GM13976 (cell line): ENCODE measurements around the gene ITIH4.

ENCODE experiments used
- DNase-seq: peaks from one replicate; pipeline ENCODE4 v3.0.0; 2012; ENCODE audit warnings: low spot score
- in situ Hi-C: fragments of 300-500 bp; cut with MboI; formaldehyde crosslinking; loops from one replicate; pipeline ENCODE4 v1.12.0; 2022; ENCODE audit warnings: low sequenced_read_pairs, mixed read lengths, inconsistent platforms; ENCODE audit not compliant: unreplicated experiment
- TF ChIP-seq, protein P1 (sequence below): IDR thresholded peaks from 2 replicates; pipeline ENCODE4 v1.5.1; 2012; ENCODE audit warnings: borderline replicate concordance, mild to moderate bottlenecking; ENCODE audit not compliant: insufficient read depth; ENCODE audit errors: extremely low read depth, missing control alignments, control extremely low read depth

ITIH4 gene

DNA sequence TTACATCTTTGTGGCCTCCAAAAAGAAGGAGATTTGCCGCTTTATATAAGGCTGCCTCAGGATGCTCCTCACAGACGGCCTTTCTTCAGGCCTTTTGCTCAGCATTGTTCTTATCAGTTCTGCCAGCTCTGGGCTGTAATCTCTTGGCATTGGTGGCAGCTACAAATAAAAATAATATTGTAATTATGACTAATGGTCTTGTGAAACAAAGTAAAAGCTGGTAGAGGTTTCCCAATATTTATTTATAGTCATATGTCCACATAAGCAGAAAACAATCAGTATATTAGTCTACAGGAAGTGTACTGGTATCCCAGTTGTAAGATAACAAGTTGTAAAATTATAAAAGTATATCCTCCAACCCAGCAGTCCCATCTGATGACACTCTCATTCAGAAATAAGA is 67.0 kb downstream of the ITIH4 start:
- in situ Hi-C loops: no loop called here
- TF ChIP-seq, protein P1, sequence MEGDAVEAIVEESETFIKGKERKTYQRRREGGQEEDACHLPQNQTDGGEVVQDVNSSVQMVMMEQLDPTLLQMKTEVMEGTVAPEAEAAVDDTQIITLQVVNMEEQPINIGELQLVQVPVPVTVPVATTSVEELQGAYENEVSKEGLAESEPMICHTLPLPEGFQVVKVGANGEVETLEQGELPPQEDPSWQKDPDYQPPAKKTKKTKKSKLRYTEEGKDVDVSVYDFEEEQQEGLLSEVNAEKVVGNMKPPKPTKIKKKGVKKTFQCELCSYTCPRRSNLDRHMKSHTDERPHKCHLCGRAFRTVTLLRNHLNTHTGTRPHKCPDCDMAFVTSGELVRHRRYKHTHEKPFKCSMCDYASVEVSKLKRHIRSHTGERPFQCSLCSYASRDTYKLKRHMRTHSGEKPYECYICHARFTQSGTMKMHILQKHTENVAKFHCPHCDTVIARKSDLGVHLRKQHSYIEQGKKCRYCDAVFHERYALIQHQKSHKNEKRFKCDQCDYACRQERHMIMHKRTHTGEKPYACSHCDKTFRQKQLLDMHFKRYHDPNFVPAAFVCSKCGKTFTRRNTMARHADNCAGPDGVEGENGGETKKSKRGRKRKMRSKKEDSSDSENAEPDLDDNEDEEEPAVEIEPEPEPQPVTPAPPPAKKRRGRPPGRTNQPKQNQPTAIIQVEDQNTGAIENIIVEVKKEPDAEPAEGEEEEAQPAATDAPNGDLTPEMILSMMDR: no peak
- DNase-seq: no peak
